Measurements from ENCODE around the gene EEF2. TPM values are rescaled to one million over a fixed set of nuclear protein-coding genes. Genes with fewer than 3 reads are reported as not detected.

The EEF2 gene
- total RNA-seq, 1 experiment from 2014 or later, result 3,615 TPM

DNA sequence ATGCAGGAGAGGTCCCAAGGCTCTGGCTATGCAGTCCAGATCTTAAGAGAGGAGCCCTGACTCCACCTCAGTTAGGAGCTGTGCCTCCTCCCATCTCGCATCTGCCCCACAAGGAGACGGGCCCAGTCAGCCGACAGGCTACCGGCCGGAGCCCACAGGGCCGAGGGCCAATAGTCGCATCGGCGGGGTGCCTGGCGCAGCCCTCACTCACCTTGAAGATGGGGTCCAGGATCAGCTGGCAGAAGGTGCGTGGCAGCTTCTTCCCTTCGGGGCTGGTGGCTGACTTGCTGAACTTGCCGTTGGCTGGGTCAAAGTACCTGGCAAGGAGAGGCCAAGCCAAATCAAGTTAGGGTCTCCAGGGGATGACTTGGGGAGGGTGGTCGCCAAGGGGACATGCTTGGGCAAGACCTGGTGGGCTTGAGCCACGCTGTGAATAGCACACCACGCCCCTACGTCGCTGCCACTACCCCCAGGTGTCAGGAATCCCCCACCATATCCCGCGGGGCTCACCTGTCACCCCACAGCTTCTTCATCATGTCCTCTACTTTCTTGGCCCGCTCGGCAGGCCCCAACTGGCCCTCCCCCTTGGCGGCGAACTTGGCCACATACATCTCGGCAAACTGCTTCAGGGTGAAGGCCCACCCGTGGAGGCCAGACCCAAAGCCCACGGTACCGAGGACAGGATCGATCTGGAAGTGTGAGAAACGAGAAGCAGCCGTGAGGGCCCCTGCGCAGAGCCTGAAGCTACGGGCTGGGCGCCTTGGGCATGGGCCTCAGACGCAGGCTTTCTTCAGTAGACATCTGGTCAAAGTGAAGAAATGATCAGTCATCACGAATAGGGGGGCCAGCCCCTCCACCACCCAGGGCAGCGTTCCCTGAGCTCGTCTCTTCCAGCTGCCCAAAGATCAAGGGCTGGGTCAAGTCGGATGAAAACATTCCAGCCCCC lies 3.3 kb downstream of the EEF2 start:
- Histone ChIP-seq H2BK5ac (ENCODE audit: insufficient read length, low read length) (no peak overlapping the region), H3K27ac (ENCODE audit: insufficient read length, low read depth, low read length) (no peak overlapping the region), H3K4me2 (ENCODE audit: insufficient read depth, insufficient read length, low read length) (no peak overlapping the region), H4K8ac (replicated peaks; ENCODE audit: insufficient read length, low read depth, low read length) (no peak overlapping the region), H3K23me2 (ENCODE audit: insufficient read length, low read depth, low read length, poor library complexity, severe bottlenecking) (peaks cover 22% of the 10 kb centered on the region), H3K9me3 (ENCODE audit: control insufficient read depth, low read depth, low read length) (no peaks in the 10 kb centered on the region), H3K79me1 (ENCODE audit: insufficient read depth, low read depth, low read length, poor library complexity, severe bottlenecking) (peaks cover 12% of the 10 kb centered on the region), H2BK15ac (ENCODE audit: low read depth, low read length) (no peak overlapping the region), H2AFZ (ENCODE audit: low read length) (no peak overlapping the region), H3K4ac (ENCODE audit: low read depth, low read length) (no peak overlapping the region), H4K91ac (ENCODE audit: insufficient read length, low read depth, low read length) (no peak overlapping the region), H3K4me1 (ENCODE audit: insufficient read depth, low read length) (no peaks in the 10 kb centered on the region), H3K56ac (ENCODE audit: insufficient read length, low read depth, low read length) (no peak overlapping the region), H3K18ac (ENCODE audit: insufficient read length, low read depth, low read length) (no peak overlapping the region), H2BK20ac (ENCODE audit: low read depth, low read length, poor library complexity, severe bottlenecking) (no peak overlapping the region), H3K23ac (ENCODE audit: insufficient read length, low read depth, low read length) (no peak overlapping the region), H2BK120ac (ENCODE audit: low read depth, low read length, poor library complexity, severe bottlenecking) (no peak overlapping the region), H4K5ac (ENCODE audit: insufficient read length, low read depth, low read length) (no peak overlapping the region), H3K14ac (ENCODE audit: insufficient read depth, low read length) (no peak overlapping the region), H3T11ph (ENCODE audit: low read length) (no peak overlapping the region), H3K9ac (ENCODE audit: extremely low read depth, insufficient read length, low read length) (no peak overlapping the region), H3K27me3 (ENCODE audit: insufficient read depth, low read length) (no peaks in the 10 kb centered on the region), H3K79me2 (ENCODE audit: insufficient read depth, low read length) (peaks cover 26% of the 10 kb centered on the region), H4K20me1 (ENCODE audit: control insufficient read depth, insufficient read depth, insufficient read length) (peaks cover 4% of the 10 kb centered on the region), H2AK5ac (ENCODE audit: insufficient read length, low read length) (no peak overlapping the region), H2BK12ac (ENCODE audit: insufficient read length, low read depth, low read length) (no peak overlapping the region)
- TF ChIP-seq, protein P1, sequence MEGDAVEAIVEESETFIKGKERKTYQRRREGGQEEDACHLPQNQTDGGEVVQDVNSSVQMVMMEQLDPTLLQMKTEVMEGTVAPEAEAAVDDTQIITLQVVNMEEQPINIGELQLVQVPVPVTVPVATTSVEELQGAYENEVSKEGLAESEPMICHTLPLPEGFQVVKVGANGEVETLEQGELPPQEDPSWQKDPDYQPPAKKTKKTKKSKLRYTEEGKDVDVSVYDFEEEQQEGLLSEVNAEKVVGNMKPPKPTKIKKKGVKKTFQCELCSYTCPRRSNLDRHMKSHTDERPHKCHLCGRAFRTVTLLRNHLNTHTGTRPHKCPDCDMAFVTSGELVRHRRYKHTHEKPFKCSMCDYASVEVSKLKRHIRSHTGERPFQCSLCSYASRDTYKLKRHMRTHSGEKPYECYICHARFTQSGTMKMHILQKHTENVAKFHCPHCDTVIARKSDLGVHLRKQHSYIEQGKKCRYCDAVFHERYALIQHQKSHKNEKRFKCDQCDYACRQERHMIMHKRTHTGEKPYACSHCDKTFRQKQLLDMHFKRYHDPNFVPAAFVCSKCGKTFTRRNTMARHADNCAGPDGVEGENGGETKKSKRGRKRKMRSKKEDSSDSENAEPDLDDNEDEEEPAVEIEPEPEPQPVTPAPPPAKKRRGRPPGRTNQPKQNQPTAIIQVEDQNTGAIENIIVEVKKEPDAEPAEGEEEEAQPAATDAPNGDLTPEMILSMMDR (conservative IDR thresholded peaks at IDR 0.05), result no peak
- Mint-ChIP-seq H3K27ac (peak overlapping the region; percentile 31 to 99 (median 99); a peak in 5 of 7 replicates), H3K4me3 (peak overlapping the region; percentile 97 to 99), H3K9me3 (no peaks in the 10 kb centered on the region; a peak in 1 of 5 replicates), H3K4me1 (peaks cover 37 to 38% of the 10 kb centered on the region in 2 experiments), H3K27me3 (ENCODE audit: low read depth) (peaks cover 8% of the 10 kb centered on the region), H3K36me3 (ENCODE audit: insufficient read depth in 1 of 3, low read depth in 3 of 3) (peaks cover 71 to 79% (median 78%) of the 10 kb centered on the region in 3 experiments)
- no CpG with 5 or more reads among the region's 39 CpGs for WGBS (ENCODE audit: extremely low coverage, insufficient read length, low lambda C conversion rate)
- peak; percentile 31 for DNase-seq

Measured in H9 (cell line).